HG03378 (cell line): ENCODE results near the gene PTTG1IP.

Experiments used
- ATAC-seq: cut with Tn5 transposase; IDR thresholded peaks from one replicate; pipeline ENCODE4 v1.9.1; 2021; ENCODE audit warnings: mild to moderate bottlenecking, moderate library complexity; ENCODE audit not compliant: unreplicated experiment

Gene PTTG1IP

GRCh38 chr21:44896561-44897286 lies 23.2 kb upstream of the PTTG1IP start:
- ATAC-seq, result no peak

- ATAC-seq, result no peak
Measured at GRCh38 chr21:44895859-44896258, 22.4 kb upstream of the PTTG1IP start.

- no peak for ATAC-seq
Measured at GRCh38 chr21:44894687-44895302, 21.3 kb upstream of the PTTG1IP start.

- ATAC-seq, result no peak
Measured at GRCh38 chr21:44893948-44894656, 20.6 kb upstream of the PTTG1IP start.

GRCh38 chr21:44893278-44893556 lies 19.7 kb upstream of the PTTG1IP start:
- no peak for ATAC-seq

- no peak for ATAC-seq
Measured at GRCh38 chr21:44892536-44893277, 19.2 kb upstream of the PTTG1IP start.

GRCh38 chr21:44892095-44892494 lies 18.6 kb upstream of the PTTG1IP start:
- ATAC-seq, result no peak

GRCh38 chr21:44891631-44892031 lies 18.1 kb upstream of the PTTG1IP start:
- no peak for ATAC-seq

GRCh38 chr21:44890961-44891541 lies 17.6 kb upstream of the PTTG1IP start:
- no peak for ATAC-seq

- ATAC-seq, result no peak
Measured at GRCh38 chr21:44890338-44890931, 16.9 kb upstream of the PTTG1IP start.

- no peak for ATAC-seq
Measured at GRCh38 chr21:44889625-44890337, 16.3 kb upstream of the PTTG1IP start.

- no peak for ATAC-seq
Measured at GRCh38 chr21:44888581-44889550, 15.4 kb upstream of the PTTG1IP start.

GRCh38 chr21:44887807-44888580 lies 14.5 kb upstream of the PTTG1IP start:
- no peak for ATAC-seq

GRCh38 chr21:44887126-44887806 lies 13.8 kb upstream of the PTTG1IP start:
- no peak for ATAC-seq

GRCh38 chr21:44886113-44887075 lies 12.9 kb upstream of the PTTG1IP start:
- ATAC-seq, result no peak

- ATAC-seq, result no peak
Measured at GRCh38 chr21:44885615-44886014, 12.1 kb upstream of the PTTG1IP start.

GRCh38 chr21:44884097-44884496 lies 10.6 kb upstream of the PTTG1IP start:
- no peak for ATAC-seq
